Smooth muscle cell (in vitro differentiated cells): ENCODE results near the gene SMIM1. TPM values are rescaled to one million over a fixed set of nuclear protein-coding genes. Genes with fewer than 3 reads are reported as not detected.

Source experiments
- DNase-seq: peaks from one replicate; lab custom pipeline; 2025; ENCODE audit not compliant: unreplicated experiment; lab: John Stamatoyannopoulos, UW
- H2AFZ ChIP-seq: fragments of 200-600 bp; sonication (generic); 2 replicates; pipeline ENCODE4 v1.6.0; 2016; ENCODE audit warnings: antibody characterized with exemption, low read depth, mild to moderate bottlenecking
- H3F3A ChIP-seq: fragments of 200-600 bp; sonication (generic); 2 replicates; pipeline ENCODE4 v1.6.0; 2017; ENCODE audit warnings: antibody characterized with exemption, low read depth
- H3K27ac ChIP-seq: fragments of 200-600 bp; sonication (generic); 2 replicates; pipeline ENCODE4 v1.5.1; 2016; ENCODE audit warnings: low read depth, mild to moderate bottlenecking
- H3K27me3 ChIP-seq: fragments of 200-600 bp; sonication (generic); 2 replicates; pipeline ENCODE4 v1.6.1; 2016; ENCODE audit warnings: low read depth, mild to moderate bottlenecking
- H3K36me3 ChIP-seq: fragments of 200-600 bp; sonication (generic); 2 replicates; pipeline ENCODE4 v1.5.1; 2016; ENCODE audit warnings: low read depth
- H3K4me1 ChIP-seq: fragments of 200-600 bp; sonication (generic); 2 replicates; pipeline ENCODE4 v1.5.1; 2016; ENCODE audit warnings: low read depth
- H3K4me2 ChIP-seq: fragments of 200-600 bp; sonication (generic); 2 replicates; pipeline ENCODE4 v1.6.0; 2016; ENCODE audit warnings: mild to moderate bottlenecking
- H3K4me3 ChIP-seq: fragments of 200-600 bp; sonication (generic); 2 replicates; pipeline ENCODE4 v1.5.1; 2016; ENCODE audit warnings: mild to moderate bottlenecking
- H3K79me2 ChIP-seq: fragments of 200-600 bp; sonication (generic); 2 replicates; pipeline ENCODE4 v1.6.0; 2016; ENCODE audit warnings: low read depth, mild to moderate bottlenecking
- H3K9ac ChIP-seq: fragments of 200-600 bp; sonication (generic); 2 replicates; pipeline ENCODE4 v1.6.0; 2016; ENCODE audit warnings: low read depth
- H3K9me3 ChIP-seq: fragments of 200-600 bp; sonication (generic); replicated peaks from 2 replicates; pipeline ENCODE4 v1.5.1; 2016; ENCODE audit warnings: low read depth
- H4K20me1 ChIP-seq: fragments of 200-600 bp; sonication (generic); 2 replicates; pipeline ENCODE4 v1.6.0; 2016; ENCODE audit warnings: low read depth
- CTCF ChIP-seq: fragments of 200-600 bp; sonication (generic); IDR thresholded peaks from 2 replicates; pipeline ENCODE4 v1.5.1; 2017; ENCODE audit warnings: borderline replicate concordance, mild to moderate bottlenecking, antibody characterized with exemption; ENCODE audit not compliant: insufficient read depth, poor library complexity, severe bottlenecking
- WGBS: methylation state at CpG from one replicate; pipeline ENCODE4 v1.1.7; 2016; ENCODE audit warnings: low lambda C conversion rate; 5-methylcytosine and 5-hydroxymethylcytosine counted together
- polyA plus RNA-seq: library from polyadenylated mRNA; unstranded; fragments of >200 nt; fragmentation: Nextera tagmentation; extraction: Ambion mirVana; gene quantifications from 2 replicates; pipeline ENCODE4 v1.2.1, GENCODE V29; 2016
- total RNA-seq: library from RNA; depleted of rRNA; stranded (reverse); fragments of >200 nt; gene quantifications from 2 replicates; pipeline ENCODE4 v1.2.3, GENCODE V29; 2014

SMIM1 gene
- total and polyA plus RNA-seq, 2 experiments from 2014 or later: 1.3 to 14.9 TPM

- H3K4me1 ChIP-seq: no peaks in the 10 kb centered on the region
- no peaks in the 10 kb centered on the region for H3K79me2 ChIP-seq
- no peak overlapping the region for H3K4me3 ChIP-seq
- H3K27ac ChIP-seq: no peak overlapping the region
- no peak overlapping the region for H3K4me2 ChIP-seq
- no peak for TF ChIP-seq CTCF
- no peak overlapping the region for H3K9ac ChIP-seq
- DNase-seq: no peak
- H2AFZ ChIP-seq: no peak overlapping the region
- no peaks in the 10 kb centered on the region for H4K20me1 ChIP-seq
- H3K9me3 ChIP-seq: no peaks in the 10 kb centered on the region
- peaks cover 4% of the 10 kb centered on the region for H3K36me3 ChIP-seq
- no peaks in the 10 kb centered on the region for H3K27me3 ChIP-seq
- no peaks in the 10 kb centered on the region for H3F3A ChIP-seq
- 91% methylated on average over 38 of the region's 38 CpGs for WGBS
Observed at GRCh38 chr1:3816331-3817137, 44.0 kb downstream of the SMIM1 start.

- H3K27me3 ChIP-seq: no peaks in the 10 kb centered on the region
Observed at GRCh38 chr1:3817138-3817740, 44.7 kb downstream of the SMIM1 start.

DNA sequence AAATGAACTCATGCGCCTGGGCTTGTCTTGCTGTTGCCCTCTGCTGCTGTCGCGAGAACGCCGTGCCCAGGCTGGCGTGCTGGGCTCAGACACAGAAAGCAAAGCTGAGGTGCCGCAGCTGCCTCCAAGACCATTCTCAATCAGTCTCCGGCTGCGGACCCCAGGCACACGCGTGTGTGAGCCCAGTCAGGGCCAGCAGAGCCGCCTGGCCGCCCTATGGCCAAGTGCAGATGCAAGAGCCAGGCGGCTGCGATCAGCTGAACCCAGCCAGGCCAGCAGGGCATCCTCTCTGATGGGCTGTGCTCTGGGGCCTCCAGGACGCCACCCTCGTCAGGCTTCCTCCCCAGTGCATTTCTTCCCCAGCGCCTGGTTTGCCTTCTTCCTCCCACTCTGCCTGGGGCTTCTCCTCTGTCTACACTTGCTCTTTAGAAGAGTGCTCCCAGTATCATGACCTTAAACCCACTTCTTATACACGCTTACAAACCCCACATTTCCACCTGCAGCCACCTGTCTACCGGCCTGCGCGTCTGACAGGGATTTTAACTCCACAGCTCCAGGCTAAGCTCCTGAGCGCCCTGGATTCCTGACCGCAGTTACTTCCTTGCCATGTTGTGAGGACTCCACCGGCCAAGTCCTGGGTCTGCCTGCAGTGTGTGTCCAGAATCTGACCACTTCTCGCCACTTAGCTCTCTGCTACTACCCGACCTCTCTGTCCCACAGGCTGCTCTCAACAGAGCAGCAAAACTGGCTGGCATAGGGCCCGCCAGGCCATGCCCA is 45.5 kb downstream of the SMIM1 start:
- DNase-seq: no peak
- H3K9me3 ChIP-seq: no peaks in the 10 kb centered on the region
- H3K4me1 ChIP-seq: no peaks in the 10 kb centered on the region
- H3K27me3 ChIP-seq: no peaks in the 10 kb centered on the region
- H3F3A ChIP-seq: no peaks in the 10 kb centered on the region
- no peaks in the 10 kb centered on the region for H4K20me1 ChIP-seq
- no peak overlapping the region for H3K4me3 ChIP-seq
- no peak overlapping the region for H3K4me2 ChIP-seq
- H3K36me3 ChIP-seq: peaks cover 4% of the 10 kb centered on the region
- no peak overlapping the region for H2AFZ ChIP-seq
- TF ChIP-seq CTCF: no peak
- no peak overlapping the region for H3K9ac ChIP-seq
- no peaks in the 10 kb centered on the region for H3K79me2 ChIP-seq
- WGBS: 91% methylated on average over 28 of the region's 28 CpGs
- H3K27ac ChIP-seq: no peak overlapping the region

More at GRCh38 chr1:3817138-3817740, 44.7 kb downstream of the SMIM1 start:
- no peak overlapping the region for H3K4me3 ChIP-seq
- H3K9me3 ChIP-seq: no peaks in the 10 kb centered on the region
- H3K79me2 ChIP-seq: no peaks in the 10 kb centered on the region
- no peaks in the 10 kb centered on the region for H4K20me1 ChIP-seq
- H3K36me3 ChIP-seq: peaks cover 4% of the 10 kb centered on the region
- H3K4me1 ChIP-seq: no peaks in the 10 kb centered on the region
- H3K27ac ChIP-seq: no peak overlapping the region
- no peak for DNase-seq
- H3K9ac ChIP-seq: no peak overlapping the region
- 97% methylated on average over 17 of the region's 17 CpGs for WGBS
- no peak for TF ChIP-seq CTCF
- no peak overlapping the region for H2AFZ ChIP-seq
- H3K4me2 ChIP-seq: no peak overlapping the region
- no peaks in the 10 kb centered on the region for H3F3A ChIP-seq
